ENCODE results near the gene NDE1.

DNA sequence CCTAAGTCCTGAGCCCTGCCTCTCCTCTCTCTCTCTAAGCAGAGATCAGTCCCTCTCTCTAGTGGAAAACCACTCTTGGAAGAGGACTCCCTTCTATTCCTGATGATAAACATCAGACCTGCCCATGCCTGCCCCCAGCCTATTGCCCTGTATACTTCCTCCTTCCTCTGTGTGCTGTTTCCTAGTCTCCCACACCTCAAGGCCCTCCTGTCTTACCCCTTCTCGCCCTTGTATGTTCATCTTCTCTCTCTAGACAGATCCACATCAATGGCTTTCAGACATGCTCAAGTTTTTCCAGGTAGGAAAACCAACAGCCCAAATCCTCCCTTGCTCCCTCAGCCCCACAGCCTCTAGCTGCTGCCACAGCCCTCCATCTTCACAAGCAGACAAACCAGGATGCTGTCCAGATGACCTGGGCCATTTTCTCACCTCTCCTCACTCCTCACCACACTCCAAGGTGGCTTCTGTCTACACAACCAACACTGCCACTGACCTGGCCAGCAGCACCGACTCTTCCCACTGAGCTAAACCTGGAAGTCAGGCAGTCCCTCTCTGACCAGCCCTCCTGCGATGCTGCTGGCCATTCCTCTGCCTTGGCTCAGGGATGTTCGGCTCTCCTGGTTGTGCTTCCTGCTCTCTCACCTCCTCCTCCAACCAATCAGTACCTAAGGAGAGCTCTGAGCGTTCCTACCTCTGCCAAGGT lies 43.4 kb upstream of the NDE1 start:
- no peak for TF ChIP-seq POLR2A (IDR thresholded peaks at IDR 0.05; ENCODE audit: low read depth)
- TF ChIP-seq, protein P1, sequence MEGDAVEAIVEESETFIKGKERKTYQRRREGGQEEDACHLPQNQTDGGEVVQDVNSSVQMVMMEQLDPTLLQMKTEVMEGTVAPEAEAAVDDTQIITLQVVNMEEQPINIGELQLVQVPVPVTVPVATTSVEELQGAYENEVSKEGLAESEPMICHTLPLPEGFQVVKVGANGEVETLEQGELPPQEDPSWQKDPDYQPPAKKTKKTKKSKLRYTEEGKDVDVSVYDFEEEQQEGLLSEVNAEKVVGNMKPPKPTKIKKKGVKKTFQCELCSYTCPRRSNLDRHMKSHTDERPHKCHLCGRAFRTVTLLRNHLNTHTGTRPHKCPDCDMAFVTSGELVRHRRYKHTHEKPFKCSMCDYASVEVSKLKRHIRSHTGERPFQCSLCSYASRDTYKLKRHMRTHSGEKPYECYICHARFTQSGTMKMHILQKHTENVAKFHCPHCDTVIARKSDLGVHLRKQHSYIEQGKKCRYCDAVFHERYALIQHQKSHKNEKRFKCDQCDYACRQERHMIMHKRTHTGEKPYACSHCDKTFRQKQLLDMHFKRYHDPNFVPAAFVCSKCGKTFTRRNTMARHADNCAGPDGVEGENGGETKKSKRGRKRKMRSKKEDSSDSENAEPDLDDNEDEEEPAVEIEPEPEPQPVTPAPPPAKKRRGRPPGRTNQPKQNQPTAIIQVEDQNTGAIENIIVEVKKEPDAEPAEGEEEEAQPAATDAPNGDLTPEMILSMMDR (IDR thresholded peaks at IDR 0.05), result no peak
- no peak for TF ChIP-seq POLR2AphosphoS5 (IDR thresholded peaks at IDR 0.05)

Data from esophagus muscularis mucosa (tissue), 3 donors.